ENCODE data around the gene ERICH6B. TPM values are rescaled to one million over a fixed set of nuclear protein-coding genes. Genes with fewer than 3 reads are reported as not detected.

Gene ERICH6B
- total RNA-seq, 1 experiment from 2014 or later, result not detected

GRCh38 chr13:45540864-45541263, 74.7 kb downstream of the ERICH6B start:
- no peaks in the 10 kb centered on the region for H4K20me1 ChIP-seq (ENCODE audit: low read length)
- no peak overlapping the region for H2AFZ ChIP-seq (ENCODE audit: low read length)
- H3K79me2 ChIP-seq (ENCODE audit: low read length), result no peaks in the 10 kb centered on the region
- H3K4me2 ChIP-seq (ENCODE audit: low read length), result no peak overlapping the region
- BruUV-seq (replicated peaks), result no TSS peak
- no peaks in the 10 kb centered on the region for H3K36me3 ChIP-seq (ENCODE audit: low read depth, low read length)
- intact Hi-C loops (cut with micrococcal nuclease), result no loop called here
- ChIA-PET CTCF (no interaction called here), POLR2A (ENCODE audit: unreplicated experiment) (no interaction called here)
- H3K9ac ChIP-seq (ENCODE audit: low read length), result no peak overlapping the region
- no peaks in the 10 kb centered on the region for H3F3A ChIP-seq (ENCODE audit: low read length, unreplicated experiment)
- H3K9me2 ChIP-seq (replicated peaks; ENCODE audit: low read length), result no peaks in the 10 kb centered on the region
- H3K9me3 ChIP-seq (ENCODE audit: low read length), result no peaks in the 10 kb centered on the region
- no peak overlapping the region for H3K27ac ChIP-seq (ENCODE audit: low read length)
- no peaks in the 10 kb centered on the region for H3K27me3 ChIP-seq (ENCODE audit: low read length)
- no peak overlapping the region for H3K4me3 ChIP-seq (ENCODE audit: low read length)
- no peaks in the 10 kb centered on the region for H3K4me1 ChIP-seq (ENCODE audit: insufficient read depth, low read length)
- DNase-seq (no peak), ATAC-seq (no peak)
- no peak for TF ChIP-seq CTCF (conservative IDR thresholded peaks at IDR 0.05; ENCODE audit: low read depth, low read length)
- TF ChIP-seq EZH2 (IDR thresholded peaks at IDR 0.05; ENCODE audit: low read length, unreplicated experiment), result no peak
- no peak for TF ChIP-seq EZH2phosphoT487 (IDR thresholded peaks at IDR 0.05; ENCODE audit: borderline replicate concordance, low read length)

- H3K9me3 ChIP-seq (ENCODE audit: low read length), result no peaks in the 10 kb centered on the region
- H3K27ac ChIP-seq (ENCODE audit: low read length), result no peak overlapping the region
- no peaks in the 10 kb centered on the region for H3K4me1 ChIP-seq (ENCODE audit: insufficient read depth, low read length)
- TF ChIP-seq EZH2phosphoT487 (IDR thresholded peaks at IDR 0.05; ENCODE audit: borderline replicate concordance, low read length) (no peak), CTCF (conservative IDR thresholded peaks at IDR 0.05; ENCODE audit: low read depth, low read length) (no peak), EZH2 (IDR thresholded peaks at IDR 0.05; ENCODE audit: low read length, unreplicated experiment) (no peak)
- ChIA-PET CTCF (interaction anchor here (0.5 kb wide), 1 partner anchor 92 kb away, joined by 5 read pairs; no protein-coding TSS in a partner anchor), POLR2A (ENCODE audit: unreplicated experiment) (no interaction called here)
- H3F3A ChIP-seq (ENCODE audit: low read length, unreplicated experiment), result no peaks in the 10 kb centered on the region
- no peak for ATAC-seq
- no peak overlapping the region for H3K4me3 ChIP-seq (ENCODE audit: low read length)
- H3K36me3 ChIP-seq (ENCODE audit: low read depth, low read length), result no peaks in the 10 kb centered on the region
- H3K4me2 ChIP-seq (ENCODE audit: low read length), result no peak overlapping the region
- H2AFZ ChIP-seq (ENCODE audit: low read length), result no peak overlapping the region
- no TSS peak for BruUV-seq (replicated peaks)
- H3K9me2 ChIP-seq (replicated peaks; ENCODE audit: low read length), result no peaks in the 10 kb centered on the region
- intact Hi-C loops (cut with micrococcal nuclease), result no loop called here
- H4K20me1 ChIP-seq (ENCODE audit: low read length), result no peaks in the 10 kb centered on the region
- no peaks in the 10 kb centered on the region for H3K27me3 ChIP-seq (ENCODE audit: low read length)
- DNase-seq, result no peak
- no peaks in the 10 kb centered on the region for H3K79me2 ChIP-seq (ENCODE audit: low read length)
- H3K9ac ChIP-seq (ENCODE audit: low read length), result no peak overlapping the region
Measured at GRCh38 chr13:45540195-45540594, 75.3 kb downstream of the ERICH6B start.

GRCh38 chr13:45538382-45538781, 77.2 kb downstream of the ERICH6B start:
- Histone ChIP-seq H3K27me3 (ENCODE audit: low read length) (no peaks in the 10 kb centered on the region), H3K36me3 (ENCODE audit: low read depth, low read length) (0 out of 2 replicates have a peak, but pooled peaks cover 3% of the 10 kb centered on the region), H3K79me2 (ENCODE audit: low read length) (no peaks in the 10 kb centered on the region), H3K4me3 (ENCODE audit: low read length) (no peak overlapping the region), H3K4me2 (ENCODE audit: low read length) (no peak overlapping the region), H3K9ac (ENCODE audit: low read length) (no peak overlapping the region), H3F3A (ENCODE audit: low read length, unreplicated experiment) (no peaks in the 10 kb centered on the region), H4K20me1 (ENCODE audit: low read length) (no peaks in the 10 kb centered on the region), H3K9me2 (replicated peaks; ENCODE audit: low read length) (no peaks in the 10 kb centered on the region), H3K4me1 (ENCODE audit: insufficient read depth, low read length) (no peaks in the 10 kb centered on the region), H2AFZ (ENCODE audit: low read length) (no peak overlapping the region), H3K27ac (ENCODE audit: low read length) (no peak overlapping the region), H3K9me3 (ENCODE audit: low read length) (no peaks in the 10 kb centered on the region)
- ChIA-PET POLR2A (ENCODE audit: unreplicated experiment) (no interaction called here), CTCF (no interaction called here)
- no peak for DNase-seq
- intact Hi-C loops (cut with micrococcal nuclease), result no loop called here
- TF ChIP-seq EZH2 (IDR thresholded peaks at IDR 0.05; ENCODE audit: low read length, unreplicated experiment) (no peak), CTCF (conservative IDR thresholded peaks at IDR 0.05; ENCODE audit: low read depth, low read length) (no peak), EZH2phosphoT487 (IDR thresholded peaks at IDR 0.05; ENCODE audit: borderline replicate concordance, low read length) (no peak)
- ATAC-seq, result peak; percentile 55
- BruUV-seq (replicated peaks), result no TSS peak
